Parathyroid adenoma (tissue), 2 donors: ENCODE measurements around the gene EMP1.

Experiments used
- H2AFZ ChIP-seq: fragments of 300-600 bp; sonication (generic); one replicate; pipeline ENCODE4 v1.7.0; 2017; ENCODE audit warnings: antibody characterized with exemption, mild to moderate bottlenecking
- H3K27ac ChIP-seq: fragments of 300-600 bp; sonication (generic); one replicate; pipeline ENCODE4 v1.7.0; 2017
- H3K27me3 ChIP-seq: fragments of 300-600 bp; sonication (generic); one replicate; pipeline ENCODE4 v1.7.0; 2017; ENCODE audit warnings: low read length; ENCODE audit not compliant: control insufficient read depth, insufficient read depth
- H3K36me3 ChIP-seq: fragments of 300-600 bp; sonication (generic); one replicate; pipeline ENCODE4 v1.7.0; 2017; ENCODE audit warnings: low read length; ENCODE audit not compliant: control insufficient read depth, insufficient read depth
- H3K4me1 ChIP-seq: fragments of 300-600 bp; sonication (generic); one replicate; pipeline ENCODE4 v1.7.0; 2017; ENCODE audit warnings: control low read depth
- H3K4me2 ChIP-seq: fragments of 300-600 bp; sonication (generic); one replicate; pipeline ENCODE4 v1.7.0; 2017; ENCODE audit warnings: low read length
- H3K4me3 ChIP-seq: fragments of 300-600 bp; sonication (generic); one replicate; pipeline ENCODE4 v1.7.0; 2017; ENCODE audit warnings: low read depth, low read length
- H3K79me2 ChIP-seq: fragments of 300-600 bp; sonication (generic); one replicate; pipeline ENCODE4 v1.7.0; 2017; ENCODE audit warnings: control low read depth
- H3K9ac ChIP-seq: fragments of 300-600 bp; sonication (generic); one replicate; pipeline ENCODE4 v1.7.0; 2017; ENCODE audit warnings: mild to moderate bottlenecking
- H3K9me3 ChIP-seq: fragments of 300-600 bp; sonication (generic); one replicate; pipeline ENCODE4 v1.7.0; 2017; ENCODE audit warnings: low read length; ENCODE audit not compliant: control insufficient read depth
- CTCF ChIP-seq: fragments of 300-600 bp; sonication (generic); IDR thresholded peaks from one replicate; pipeline ENCODE4 v1.7.0; 2017; ENCODE audit warnings: antibody characterized with exemption, mild to moderate bottlenecking
- donor health status: primary hyperparathyroidism.

Gene EMP1

GRCh38 chr12:13186302-13186701 is 10.2 kb upstream of the EMP1 start:
- Histone ChIP-seq H3K4me3 (no peak overlapping the region), H3K27ac (no peak overlapping the region), H3K79me2 (no peaks in the 10 kb centered on the region), H2AFZ (peak overlapping the region; percentile 25), H3K4me2 (no peak overlapping the region), H3K36me3 (no peaks in the 10 kb centered on the region), H3K9ac (no peak overlapping the region), H3K4me1 (no peaks in the 10 kb centered on the region), H3K9me3 (no peaks in the 10 kb centered on the region), H3K27me3 (no peaks in the 10 kb centered on the region)
- TF ChIP-seq CTCF, result no peak

GRCh38 chr12:13187399-13187798 is 9.1 kb upstream of the EMP1 start:
- no peaks in the 10 kb centered on the region for H3K27me3 ChIP-seq
- H3K79me2 ChIP-seq, result no peaks in the 10 kb centered on the region
- no peak for TF ChIP-seq CTCF
- no peaks in the 10 kb centered on the region for H3K9me3 ChIP-seq
- no peaks in the 10 kb centered on the region for H3K36me3 ChIP-seq
- H3K27ac ChIP-seq, result no peak overlapping the region
- H3K4me1 ChIP-seq, result no peaks in the 10 kb centered on the region
- H3K4me3 ChIP-seq, result no peak overlapping the region
- peak overlapping the region; percentile 75 for H2AFZ ChIP-seq
- H3K4me2 ChIP-seq, result no peak overlapping the region
- no peak overlapping the region for H3K9ac ChIP-seq

DNA sequence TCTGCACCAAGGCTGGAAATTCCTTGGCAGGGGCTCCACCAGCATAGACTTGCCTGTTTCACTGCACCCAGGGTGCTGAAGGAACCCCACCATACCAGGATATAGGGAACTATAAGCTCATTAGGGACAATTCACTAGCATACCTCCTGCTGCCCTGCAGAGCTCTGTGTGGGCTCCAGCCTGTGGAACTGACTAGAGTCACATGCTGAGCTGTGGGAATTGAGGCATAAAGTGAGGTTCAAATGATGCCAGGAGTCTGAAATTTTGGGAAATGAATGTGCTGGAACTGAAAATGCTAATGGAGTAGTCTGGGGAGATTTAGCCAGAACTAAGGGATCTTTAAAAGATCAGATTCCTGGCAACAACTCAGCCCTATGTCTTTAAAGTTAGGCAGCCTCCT is 7.3 kb upstream of the EMP1 start:
- H3K4me1 ChIP-seq, result no peaks in the 10 kb centered on the region
- H3K36me3 ChIP-seq, result no peaks in the 10 kb centered on the region
- H3K4me3 ChIP-seq, result no peak overlapping the region
- no peak for TF ChIP-seq CTCF
- no peaks in the 10 kb centered on the region for H3K9me3 ChIP-seq
- H3K79me2 ChIP-seq, result no peaks in the 10 kb centered on the region
- H3K27ac ChIP-seq, result no peak overlapping the region
- H3K27me3 ChIP-seq, result no peaks in the 10 kb centered on the region
- H3K4me2 ChIP-seq, result no peak overlapping the region
- no peak overlapping the region for H2AFZ ChIP-seq
- no peak overlapping the region for H3K9ac ChIP-seq

DNA sequence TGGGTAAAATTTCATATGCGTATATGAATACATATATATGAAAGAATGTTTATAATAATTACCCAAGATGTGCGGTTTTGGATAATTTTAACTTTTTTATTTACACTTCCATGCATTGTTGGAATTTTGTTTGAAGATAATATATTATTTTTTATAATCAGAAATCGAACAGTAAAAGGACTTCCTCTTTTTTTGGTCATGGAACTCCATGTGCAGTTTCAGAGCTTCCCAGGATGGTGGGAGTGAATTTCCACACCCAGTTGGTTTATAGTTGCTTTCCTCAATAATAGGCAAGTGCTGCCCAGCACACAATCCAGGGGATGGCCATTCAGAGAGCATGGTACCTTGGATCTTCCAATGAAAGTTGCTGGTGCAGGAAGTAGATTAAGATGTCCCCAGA is 6.3 kb upstream of the EMP1 start:
- H3K4me3 ChIP-seq, result no peak overlapping the region
- H2AFZ ChIP-seq, result no peak overlapping the region
- no peaks in the 10 kb centered on the region for H3K79me2 ChIP-seq
- no peaks in the 10 kb centered on the region for H3K36me3 ChIP-seq
- H3K9ac ChIP-seq, result no peak overlapping the region
- no peaks in the 10 kb centered on the region for H3K27me3 ChIP-seq
- no peaks in the 10 kb centered on the region for H3K4me1 ChIP-seq
- H3K27ac ChIP-seq, result no peak overlapping the region
- H3K9me3 ChIP-seq, result no peaks in the 10 kb centered on the region
- H3K4me2 ChIP-seq, result no peak overlapping the region
- TF ChIP-seq CTCF, result no peak

GRCh38 chr12:13192719-13193118 is 3.8 kb upstream of the EMP1 start:
- H2AFZ ChIP-seq, result no peak overlapping the region
- no peaks in the 10 kb centered on the region for H3K27me3 ChIP-seq
- no peaks in the 10 kb centered on the region for H3K79me2 ChIP-seq
- no peaks in the 10 kb centered on the region for H3K9me3 ChIP-seq
- no peak overlapping the region for H3K9ac ChIP-seq
- no peaks in the 10 kb centered on the region for H3K36me3 ChIP-seq
- no peak for TF ChIP-seq CTCF
- H3K4me2 ChIP-seq, result no peak overlapping the region
- H3K4me3 ChIP-seq, result no peak overlapping the region
- peaks cover 10% of the 10 kb centered on the region for H3K4me1 ChIP-seq
- no peak overlapping the region for H3K27ac ChIP-seq
